ENCODE results near the gene RCVRN.

Gene RCVRN

GRCh38 chr17:9900044-9900594 lies 5.0 kb downstream of the RCVRN start:
- no peak overlapping the region for H3K4me3 ChIP-seq (ENCODE audit: low read depth, low read length)
- H3K27ac ChIP-seq (ENCODE audit: extremely low read depth, low read depth, low read length), result no peak overlapping the region
- no peaks in the 10 kb centered on the region for H3K4me1 ChIP-seq (ENCODE audit: control insufficient read depth, insufficient read depth, low read length)
- H3K9me3 ChIP-seq (ENCODE audit: control insufficient read depth, insufficient read depth, low read depth, low read length), result no peaks in the 10 kb centered on the region
- POLR2A ChIA-PET, result no interaction called here
- no peaks in the 10 kb centered on the region for H3K36me3 ChIP-seq (ENCODE audit: control insufficient read depth in 2 of 2, insufficient read depth in 1 of 2, low read length in 2 of 2)
- CTCF ChIA-PET, result interaction anchor here (0.6 to 5.0 kb wide), 8 partner anchors 11 to 717 kb away, joined by 3 to 34 read pairs (median 4); partner anchors contain the start of gene DHRS7C
- TF ChIP-seq ZSCAN30 (tag by site-specific recombination; IDR thresholded peaks at IDR 0.05) (no peak), ZNF140 (tag by site-specific recombination; IDR thresholded peaks at IDR 0.05) (no peak), TCF7L2 (IDR thresholded peaks at IDR 0.05; ENCODE audit: borderline replicate concordance, low read depth, low read length) (no peak), ZNF660 (tag by site-specific recombination; IDR thresholded peaks at IDR 0.05) (no peak), ZNF792 (tag by site-specific recombination; IDR thresholded peaks at IDR 0.05) (no peak), MZF1 (tag by site-specific recombination; IDR thresholded peaks at IDR 0.05; ENCODE audit: borderline replicate concordance) (no peak)
- TF ChIP-seq, protein P1, sequence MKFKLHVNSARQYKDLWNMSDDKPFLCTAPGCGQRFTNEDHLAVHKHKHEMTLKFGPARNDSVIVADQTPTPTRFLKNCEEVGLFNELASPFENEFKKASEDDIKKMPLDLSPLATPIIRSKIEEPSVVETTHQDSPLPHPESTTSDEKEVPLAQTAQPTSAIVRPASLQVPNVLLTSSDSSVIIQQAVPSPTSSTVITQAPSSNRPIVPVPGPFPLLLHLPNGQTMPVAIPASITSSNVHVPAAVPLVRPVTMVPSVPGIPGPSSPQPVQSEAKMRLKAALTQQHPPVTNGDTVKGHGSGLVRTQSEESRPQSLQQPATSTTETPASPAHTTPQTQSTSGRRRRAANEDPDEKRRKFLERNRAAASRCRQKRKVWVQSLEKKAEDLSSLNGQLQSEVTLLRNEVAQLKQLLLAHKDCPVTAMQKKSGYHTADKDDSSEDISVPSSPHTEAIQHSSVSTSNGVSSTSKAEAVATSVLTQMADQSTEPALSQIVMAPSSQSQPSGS (tag by site-specific recombination; IDR thresholded peaks at IDR 0.05; ENCODE audit: low read depth), result no peak
- TF ChIP-seq, protein P2, sequence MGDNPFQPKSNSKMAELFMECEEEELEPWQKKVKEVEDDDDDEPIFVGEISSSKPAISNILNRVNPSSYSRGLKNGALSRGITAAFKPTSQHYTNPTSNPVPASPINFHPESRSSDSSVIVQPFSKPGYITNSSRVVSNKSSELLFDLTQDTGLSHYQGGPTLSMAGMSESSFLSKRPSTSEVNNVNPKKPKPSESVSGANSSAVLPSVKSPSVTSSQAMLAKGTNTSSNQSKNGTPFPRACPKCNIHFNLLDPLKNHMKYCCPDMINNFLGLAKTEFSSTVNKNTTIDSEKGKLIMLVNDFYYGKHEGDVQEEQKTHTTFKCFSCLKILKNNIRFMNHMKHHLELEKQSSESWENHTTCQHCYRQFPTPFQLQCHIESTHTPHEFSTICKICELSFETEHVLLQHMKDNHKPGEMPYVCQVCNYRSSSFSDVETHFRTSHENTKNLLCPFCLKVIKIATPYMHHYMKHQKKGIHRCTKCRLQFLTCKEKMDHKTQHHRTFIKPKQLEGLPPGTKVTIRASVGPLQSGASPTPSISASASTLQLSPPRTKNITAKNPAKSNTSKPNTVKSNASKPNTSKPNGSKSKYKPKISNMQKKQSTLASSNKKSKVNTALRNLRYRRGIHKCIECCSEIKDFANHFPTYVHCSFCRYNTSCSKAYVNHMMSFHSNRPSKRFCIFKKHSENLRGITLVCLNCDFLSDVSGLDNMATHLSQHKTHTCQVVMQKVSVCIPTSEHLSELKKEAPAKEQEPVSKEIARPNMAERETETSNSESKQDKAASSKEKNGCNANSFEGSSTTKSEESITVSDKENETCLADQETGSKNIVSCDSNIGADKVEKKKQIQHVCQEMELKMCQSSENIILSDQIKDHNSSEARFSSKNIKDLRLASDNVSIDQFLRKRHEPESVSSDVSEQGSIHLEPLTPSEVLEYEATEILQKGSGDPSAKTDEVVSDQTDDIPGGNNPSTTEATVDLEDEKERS (tag by site-specific recombination; IDR thresholded peaks at IDR 0.05), result no peak

- Histone ChIP-seq H3K4me3 (ENCODE audit: low read depth, low read length) (no peak overlapping the region), H3K9me3 (ENCODE audit: control insufficient read depth, insufficient read depth, low read depth, low read length) (no peaks in the 10 kb centered on the region), H3K27ac (ENCODE audit: extremely low read depth, low read depth, low read length) (no peak overlapping the region), H3K36me3 (ENCODE audit: control insufficient read depth in 2 of 2, insufficient read depth in 1 of 2, low read length in 2 of 2) (no peaks in the 10 kb centered on the region), H3K4me1 (ENCODE audit: control insufficient read depth, insufficient read depth, low read length) (no peaks in the 10 kb centered on the region)
- ChIA-PET CTCF (interaction anchor here (0.6 to 5.0 kb wide), 4 partner anchors 10 to 169 kb away, joined by 3 to 34 read pairs (median 4); partner anchors contain the start of gene DHRS7C), POLR2A (no interaction called here)
- TF ChIP-seq, protein P3, sequence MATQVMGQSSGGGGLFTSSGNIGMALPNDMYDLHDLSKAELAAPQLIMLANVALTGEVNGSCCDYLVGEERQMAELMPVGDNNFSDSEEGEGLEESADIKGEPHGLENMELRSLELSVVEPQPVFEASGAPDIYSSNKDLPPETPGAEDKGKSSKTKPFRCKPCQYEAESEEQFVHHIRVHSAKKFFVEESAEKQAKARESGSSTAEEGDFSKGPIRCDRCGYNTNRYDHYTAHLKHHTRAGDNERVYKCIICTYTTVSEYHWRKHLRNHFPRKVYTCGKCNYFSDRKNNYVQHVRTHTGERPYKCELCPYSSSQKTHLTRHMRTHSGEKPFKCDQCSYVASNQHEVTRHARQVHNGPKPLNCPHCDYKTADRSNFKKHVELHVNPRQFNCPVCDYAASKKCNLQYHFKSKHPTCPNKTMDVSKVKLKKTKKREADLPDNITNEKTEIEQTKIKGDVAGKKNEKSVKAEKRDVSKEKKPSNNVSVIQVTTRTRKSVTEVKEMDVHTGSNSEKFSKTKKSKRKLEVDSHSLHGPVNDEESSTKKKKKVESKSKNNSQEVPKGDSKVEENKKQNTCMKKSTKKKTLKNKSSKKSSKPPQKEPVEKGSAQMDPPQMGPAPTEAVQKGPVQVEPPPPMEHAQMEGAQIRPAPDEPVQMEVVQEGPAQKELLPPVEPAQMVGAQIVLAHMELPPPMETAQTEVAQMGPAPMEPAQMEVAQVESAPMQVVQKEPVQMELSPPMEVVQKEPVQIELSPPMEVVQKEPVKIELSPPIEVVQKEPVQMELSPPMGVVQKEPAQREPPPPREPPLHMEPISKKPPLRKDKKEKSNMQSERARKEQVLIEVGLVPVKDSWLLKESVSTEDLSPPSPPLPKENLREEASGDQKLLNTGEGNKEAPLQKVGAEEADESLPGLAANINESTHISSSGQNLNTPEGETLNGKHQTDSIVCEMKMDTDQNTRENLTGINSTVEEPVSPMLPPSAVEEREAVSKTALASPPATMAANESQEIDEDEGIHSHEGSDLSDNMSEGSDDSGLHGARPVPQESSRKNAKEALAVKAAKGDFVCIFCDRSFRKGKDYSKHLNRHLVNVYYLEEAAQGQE (tag by site-specific recombination; IDR thresholded peaks at IDR 0.05), result no peak
- TF ChIP-seq PBX3 (CRISPR knock-in tag; IDR thresholded peaks at IDR 0.05) (no peak), SP2 (tag by site-specific recombination; IDR thresholded peaks at IDR 0.05) (no peak), ZEB2 (tag by site-specific recombination; IDR thresholded peaks at IDR 0.05) (no peak), MEIS1 (CRISPR knock-in tag; IDR thresholded peaks at IDR 0.05; ENCODE audit: borderline replicate concordance) (no peak), ZBTB17 (tag by site-specific recombination; IDR thresholded peaks at IDR 0.05) (no peak), ZNF654 (tag by site-specific recombination; IDR thresholded peaks at IDR 0.05; ENCODE audit: low read depth) (no peak), KLF10 (tag by site-specific recombination; IDR thresholded peaks at IDR 0.05) (no peak), ZNF10 (tag by site-specific recombination; IDR thresholded peaks at IDR 0.05) (no peak), ZNF473 (tag by site-specific recombination; IDR thresholded peaks at IDR 0.05) (no peak), SETDB1 (IDR thresholded peaks at IDR 0.05; ENCODE audit: insufficient read length, low read length) (no peak), KLF17 (tag by site-specific recombination; IDR thresholded peaks at IDR 0.05) (no peak), ZNF16 (tag by site-specific recombination; IDR thresholded peaks at IDR 0.05; ENCODE audit: low read depth) (no peak), FEZF1 (tag by site-specific recombination; IDR thresholded peaks at IDR 0.05) (no peak), ZNF211 (tag by site-specific recombination; IDR thresholded peaks at IDR 0.05; ENCODE audit: low read depth) (no peak), YY1 (tag by site-specific recombination; IDR thresholded peaks at IDR 0.05) (no peak)
Observed at GRCh38 chr17:9899280-9900043, 5.6 kb downstream of the RCVRN start.
